DMS153 treated with DMSO at 0.1 percent for 48 hours (cell line): ENCODE data around the gene CTNNB1.
"Not testable (repeated sequence)": the region's sequence is repeated elsewhere in the genome, so short reads cannot be mapped to it uniquely, and the experiment has no call there.

Source experiments
- DNase-seq: peaks from one replicate; lab custom pipeline; 2025; ENCODE audit not compliant: unreplicated experiment; lab: John Stamatoyannopoulos, UW

CTNNB1 gene

GRCh38 chr3:41250825-41251224, 51.5 kb downstream of the CTNNB1 start:
- no peak for DNase-seq

- no peak for DNase-seq
These were observed 52.3 kb downstream of the CTNNB1 start for GRCh38 chr3:41251593-41251992.

GRCh38 chr3:41258239-41258800, 59.0 kb downstream of the CTNNB1 start:
- DNase-seq = no peak

- no peak for DNase-seq
These were observed 60.3 kb downstream of the CTNNB1 start for GRCh38 chr3:41259449-41260062.

DNA sequence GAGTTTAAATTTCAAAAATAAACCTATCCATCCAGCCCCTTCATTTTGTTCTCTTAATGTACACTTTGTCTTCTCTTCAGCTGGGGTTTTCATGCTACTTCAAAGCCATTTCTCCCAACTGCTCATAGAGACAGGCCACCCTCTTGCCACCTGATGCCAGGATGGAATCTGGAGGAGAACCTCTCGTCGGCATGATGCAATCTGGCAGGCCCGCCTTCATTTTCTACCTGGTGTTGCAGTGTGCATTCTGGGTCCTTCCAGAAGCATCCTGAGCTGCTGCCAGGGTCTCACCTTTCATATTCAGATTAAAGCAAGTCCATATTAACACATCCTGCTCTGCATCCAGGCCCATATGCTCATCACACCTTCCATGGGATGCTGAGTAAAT, 60.8 kb downstream of the CTNNB1 start:
- no peak for DNase-seq

DNA sequence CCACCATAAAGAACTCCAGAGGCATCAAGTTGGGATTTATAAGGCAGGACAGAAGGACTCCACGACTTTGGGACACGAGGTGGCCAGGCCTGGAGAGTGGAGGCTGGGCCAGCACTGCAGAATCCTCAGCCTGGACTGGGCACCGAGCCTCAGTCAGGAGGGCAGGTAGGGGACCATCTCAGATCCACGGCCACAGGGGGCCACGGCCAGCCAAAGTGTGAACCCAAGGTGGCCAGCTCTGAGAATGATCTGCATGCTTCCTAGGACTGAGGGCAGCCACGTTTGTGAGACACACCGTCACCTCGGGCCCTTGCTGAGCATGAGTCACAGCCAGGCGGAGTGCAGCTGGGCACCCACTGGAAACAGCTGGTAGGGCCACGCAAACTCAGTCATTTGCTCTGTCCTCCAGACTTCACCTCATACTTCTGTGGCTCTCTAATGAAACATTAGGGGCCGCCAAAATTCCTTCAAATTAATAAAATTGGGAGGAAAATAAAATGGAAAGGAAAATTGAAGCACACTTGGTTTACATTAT, 65.8 kb downstream of the CTNNB1 start:
- no peak for DNase-seq

- DNase-seq = no peak
These were observed 66.5 kb downstream of the CTNNB1 start for GRCh38 chr3:41265823-41266273.

GRCh38 chr3:41267975-41268640, 68.8 kb downstream of the CTNNB1 start:
- no peak for DNase-seq

- DNase-seq = no peak
These were observed 73.4 kb downstream of the CTNNB1 start for GRCh38 chr3:41272667-41273066.

- DNase-seq = no peak
These were observed 75.8 kb downstream of the CTNNB1 start for GRCh38 chr3:41274944-41275668.

DNA sequence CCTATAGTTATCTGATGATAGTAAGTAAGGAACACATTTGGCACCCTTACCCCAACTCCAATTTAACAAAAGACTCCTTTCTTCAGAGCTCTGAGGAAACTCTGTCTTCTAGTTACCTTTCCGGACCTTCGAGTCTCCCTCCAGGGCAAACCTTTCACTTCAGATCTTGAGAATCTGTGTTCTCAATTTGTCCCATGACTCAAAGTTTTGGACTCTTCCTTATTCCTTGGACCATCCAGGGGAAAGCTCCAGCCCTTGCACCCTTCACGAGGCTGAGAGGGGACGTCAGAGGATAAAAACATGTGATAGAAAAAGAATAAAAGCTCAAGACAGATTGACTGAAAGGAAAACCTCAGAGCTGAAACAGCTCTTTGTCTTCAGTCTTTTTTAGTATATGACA, 76.9 kb downstream of the CTNNB1 start:
- DNase-seq = no peak

- no peak for DNase-seq
These were observed 78.6 kb downstream of the CTNNB1 start for GRCh38 chr3:41277790-41278465.

DNA sequence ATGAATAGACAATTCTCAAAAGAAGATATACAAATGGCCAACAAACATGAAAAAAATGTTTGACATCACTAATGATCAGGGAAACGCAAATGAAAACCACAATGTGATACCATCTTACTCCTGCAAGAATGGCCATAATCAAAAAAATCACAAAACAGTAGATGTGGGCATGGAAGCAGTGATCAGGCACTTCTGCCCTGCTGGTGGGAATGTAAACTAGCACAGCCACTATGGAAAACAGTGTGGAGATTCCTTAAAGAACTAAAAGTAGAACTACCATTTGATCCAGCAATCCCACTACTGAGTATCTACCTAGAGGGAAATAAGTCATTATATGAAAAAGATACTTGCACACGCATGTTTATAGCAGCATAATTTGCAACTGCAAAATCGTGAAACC, 85.6 kb downstream of the CTNNB1 start:
- not testable (repeated sequence) for DNase-seq

DNA sequence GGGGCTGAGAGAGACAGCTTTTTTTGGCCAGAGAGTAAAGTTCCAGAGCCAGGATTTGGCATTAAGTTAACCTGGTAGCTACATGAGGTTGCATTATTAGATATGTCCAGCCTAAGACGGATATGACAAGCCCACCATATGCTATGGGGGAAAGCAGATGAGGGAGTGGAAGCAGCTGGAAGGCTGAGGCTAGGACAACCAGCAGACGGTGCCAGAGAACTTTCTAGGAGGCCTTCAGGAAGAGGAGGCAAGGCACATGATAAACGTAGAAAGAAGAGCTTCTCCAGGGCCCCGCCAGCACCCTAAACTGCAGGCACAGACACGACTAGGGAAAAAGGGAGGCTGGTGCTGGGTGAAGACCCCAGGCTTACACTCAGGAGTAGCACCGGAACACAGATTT, 87.0 kb downstream of the CTNNB1 start:
- no peak for DNase-seq

DNA sequence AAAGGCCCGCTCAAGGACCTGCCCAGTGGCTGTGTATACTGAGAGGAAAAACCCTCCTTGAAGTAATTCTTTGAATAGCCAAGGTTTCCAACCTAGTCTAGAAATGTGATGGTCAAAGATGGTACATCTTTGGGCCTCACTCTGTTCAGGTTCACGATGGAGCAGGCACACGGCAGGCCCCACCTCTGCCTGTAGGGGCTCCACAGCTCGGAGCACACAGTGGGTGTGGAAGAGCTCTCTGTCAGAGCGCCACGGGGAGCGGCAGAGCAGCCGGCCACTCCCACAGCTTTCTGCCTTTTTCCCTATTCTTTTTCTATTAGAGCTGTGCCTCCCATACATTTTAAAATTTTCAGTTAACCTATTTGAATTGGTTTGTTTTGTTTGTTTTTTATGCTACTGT, 89.5 kb downstream of the CTNNB1 start:
- DNase-seq = no peak
